ENCODE measurements around the gene SOX10.

SOX10 gene

GRCh38 chr22:38007330-38007902, 23.1 kb upstream of the SOX10 start:
- Histone ChIP-seq H3K14ac (ENCODE audit: low read length) (no peak overlapping the region), H3K79me2 (ENCODE audit: control insufficient read depth, insufficient read depth, low read length, poor library complexity) (no peaks in the 10 kb centered on the region), H2AFZ (ENCODE audit: insufficient read depth, low read length, poor library complexity) (no peak overlapping the region), H3K4me1 (ENCODE audit: control insufficient read depth in 1 of 2, insufficient read depth in 2 of 2, low read length in 2 of 2) (peaks cover 2 to 3% of the 10 kb centered on the region in 2 experiments), H4K12ac (ENCODE audit: low read depth, low read length) (no peak overlapping the region), H2BK12ac (ENCODE audit: low read length) (no peak overlapping the region), H3K27me3 (ENCODE audit: insufficient read depth, low read length) (no peaks in the 10 kb centered on the region), H3K9ac (ENCODE audit: low read length) (no peak overlapping the region), H3K4me2 (ENCODE audit: low read length) (no peak overlapping the region), H3K36me3 (ENCODE audit: control insufficient read depth in 1 of 2, insufficient read depth in 2 of 2, low read length in 2 of 2) (no peaks in the 10 kb centered on the region), H3K27ac (ENCODE audit: low read depth, low read length) (no peak overlapping the region), H3K18ac (ENCODE audit: low read length) (no peak overlapping the region), H2BK5ac (ENCODE audit: low read depth, low read length, poor library complexity) (no peak overlapping the region), H3K23ac (ENCODE audit: low read length) (no peak overlapping the region), H2BK120ac (ENCODE audit: insufficient read depth, low read length, poor library complexity) (no peak overlapping the region), H3K9me3 (ENCODE audit: insufficient read depth, low read depth, low read length) (no peaks in the 10 kb centered on the region), H3K79me1 (ENCODE audit: low read length) (no peaks in the 10 kb centered on the region), H3K4me3 (ENCODE audit: low read depth, low read length) (peak overlapping the region; percentile 27), H4K91ac (ENCODE audit: low read depth, low read length) (no peak overlapping the region), H2AK5ac (ENCODE audit: low read length) (no peak overlapping the region), H4K8ac (ENCODE audit: low read depth, low read length) (no peak overlapping the region), H3K4ac (ENCODE audit: low read depth, low read length) (no peak overlapping the region)
- WGBS (ENCODE audit: extremely low coverage, insufficient coverage, insufficient read length) = no CpG with 5 or more reads among the region's 13 CpGs
- DNase-seq = no peak

- no peak overlapping the region for H4K12ac ChIP-seq (ENCODE audit: low read depth, low read length)
- H3K23ac ChIP-seq (ENCODE audit: low read length) = no peak overlapping the region
- no peak overlapping the region for H3K4me3 ChIP-seq (ENCODE audit: low read depth, low read length)
- peaks cover 2 to 3% of the 10 kb centered on the region in 2 experiments for H3K4me1 ChIP-seq (ENCODE audit: control insufficient read depth in 1 of 2, insufficient read depth in 2 of 2, low read length in 2 of 2)
- no peak overlapping the region for H2AFZ ChIP-seq (ENCODE audit: insufficient read depth, low read length, poor library complexity)
- H3K79me1 ChIP-seq (ENCODE audit: low read length) = no peaks in the 10 kb centered on the region
- H3K4me2 ChIP-seq (ENCODE audit: low read length) = no peak overlapping the region
- WGBS (ENCODE audit: extremely low coverage, insufficient coverage, insufficient read length) = no CpG with 5 or more reads among the region's 3 CpGs
- no peak overlapping the region for H2BK12ac ChIP-seq (ENCODE audit: low read length)
- no peaks in the 10 kb centered on the region for H3K27me3 ChIP-seq (ENCODE audit: insufficient read depth, low read length)
- no peak overlapping the region for H3K14ac ChIP-seq (ENCODE audit: low read length)
- no peak overlapping the region for H3K9ac ChIP-seq (ENCODE audit: low read length)
- DNase-seq = no peak
- H4K8ac ChIP-seq (ENCODE audit: low read depth, low read length) = no peak overlapping the region
- no peak overlapping the region for H2BK5ac ChIP-seq (ENCODE audit: low read depth, low read length, poor library complexity)
- no peak overlapping the region for H4K91ac ChIP-seq (ENCODE audit: low read depth, low read length)
- H3K18ac ChIP-seq (ENCODE audit: low read length) = no peak overlapping the region
- H2BK120ac ChIP-seq (ENCODE audit: insufficient read depth, low read length, poor library complexity) = no peak overlapping the region
- no peaks in the 10 kb centered on the region for H3K79me2 ChIP-seq (ENCODE audit: control insufficient read depth, insufficient read depth, low read length, poor library complexity)
- no peak overlapping the region for H2AK5ac ChIP-seq (ENCODE audit: low read length)
- no peaks in the 10 kb centered on the region for H3K9me3 ChIP-seq (ENCODE audit: insufficient read depth, low read depth, low read length)
- no peaks in the 10 kb centered on the region for H3K36me3 ChIP-seq (ENCODE audit: control insufficient read depth in 1 of 2, insufficient read depth in 2 of 2, low read length in 2 of 2)
- no peak overlapping the region for H3K27ac ChIP-seq (ENCODE audit: low read depth, low read length)
- no peak overlapping the region for H3K4ac ChIP-seq (ENCODE audit: low read depth, low read length)
Observed at GRCh38 chr22:38006906-38007305, 22.6 kb upstream of the SOX10 start.

- no peak overlapping the region for H3K27ac ChIP-seq (ENCODE audit: low read depth, low read length)
- H3K4ac ChIP-seq (ENCODE audit: low read depth, low read length) = no peak overlapping the region
- H4K12ac ChIP-seq (ENCODE audit: low read depth, low read length) = no peak overlapping the region
- H3K27me3 ChIP-seq (ENCODE audit: insufficient read depth, low read length) = no peaks in the 10 kb centered on the region
- no peak overlapping the region for H3K18ac ChIP-seq (ENCODE audit: low read length)
- H4K8ac ChIP-seq (ENCODE audit: low read depth, low read length) = no peak overlapping the region
- H2BK120ac ChIP-seq (ENCODE audit: insufficient read depth, low read length, poor library complexity) = no peak overlapping the region
- no peaks in the 10 kb centered on the region for H3K79me2 ChIP-seq (ENCODE audit: control insufficient read depth, insufficient read depth, low read length, poor library complexity)
- no peak overlapping the region for H3K23ac ChIP-seq (ENCODE audit: low read length)
- no peaks in the 10 kb centered on the region for H3K9me3 ChIP-seq (ENCODE audit: insufficient read depth, low read depth, low read length)
- no peaks in the 10 kb centered on the region for H3K79me1 ChIP-seq (ENCODE audit: low read length)
- H3K14ac ChIP-seq (ENCODE audit: low read length) = no peak overlapping the region
- H3K4me3 ChIP-seq (ENCODE audit: low read depth, low read length) = no peak overlapping the region
- H4K91ac ChIP-seq (ENCODE audit: low read depth, low read length) = no peak overlapping the region
- peaks cover 2 to 3% of the 10 kb centered on the region in 2 experiments for H3K4me1 ChIP-seq (ENCODE audit: control insufficient read depth in 1 of 2, insufficient read depth in 2 of 2, low read length in 2 of 2)
- no peak overlapping the region for H2AK5ac ChIP-seq (ENCODE audit: low read length)
- no peaks in the 10 kb centered on the region for H3K36me3 ChIP-seq (ENCODE audit: control insufficient read depth in 1 of 2, insufficient read depth in 2 of 2, low read length in 2 of 2)
- no peak overlapping the region for H2BK5ac ChIP-seq (ENCODE audit: low read depth, low read length, poor library complexity)
- no peak overlapping the region for H3K9ac ChIP-seq (ENCODE audit: low read length)
- WGBS (ENCODE audit: extremely low coverage, insufficient coverage, insufficient read length) = no CpG with 5 or more reads among the region's 6 CpGs
- H2BK12ac ChIP-seq (ENCODE audit: low read length) = no peak overlapping the region
- H2AFZ ChIP-seq (ENCODE audit: insufficient read depth, low read length, poor library complexity) = no peak overlapping the region
- no peak for DNase-seq
- no peak overlapping the region for H3K4me2 ChIP-seq (ENCODE audit: low read length)
Observed at GRCh38 chr22:38005943-38006342, 21.6 kb upstream of the SOX10 start.

GRCh38 chr22:37999640-38000272, 15.4 kb upstream of the SOX10 start:
- Histone ChIP-seq H2BK12ac (ENCODE audit: low read length) (no peak overlapping the region), H3K4ac (ENCODE audit: low read depth, low read length) (no peak overlapping the region), H3K23ac (ENCODE audit: low read length) (no peak overlapping the region), H3K79me2 (ENCODE audit: control insufficient read depth, insufficient read depth, low read length, poor library complexity) (no peaks in the 10 kb centered on the region), H3K4me2 (ENCODE audit: low read length) (no peak overlapping the region), H3K14ac (ENCODE audit: low read length) (no peak overlapping the region), H4K91ac (ENCODE audit: low read depth, low read length) (no peak overlapping the region), H3K18ac (ENCODE audit: low read length) (no peak overlapping the region), H2AFZ (ENCODE audit: insufficient read depth, low read length, poor library complexity) (no peak overlapping the region), H3K36me3 (ENCODE audit: control insufficient read depth in 1 of 2, insufficient read depth in 2 of 2, low read length in 2 of 2) (no peaks in the 10 kb centered on the region), H3K4me3 (ENCODE audit: low read depth, low read length) (no peak overlapping the region), H3K79me1 (ENCODE audit: low read length) (no peaks in the 10 kb centered on the region), H3K9me3 (ENCODE audit: insufficient read depth, low read depth, low read length) (no peaks in the 10 kb centered on the region), H2AK5ac (ENCODE audit: low read length) (no peak overlapping the region), H3K9ac (ENCODE audit: low read length) (no peak overlapping the region), H3K27ac (ENCODE audit: low read depth, low read length) (no peak overlapping the region), H3K4me1 (ENCODE audit: control insufficient read depth in 1 of 2, insufficient read depth in 2 of 2, low read length in 2 of 2) (no peaks in the 10 kb centered on the region), H2BK120ac (ENCODE audit: insufficient read depth, low read length, poor library complexity) (no peak overlapping the region), H3K27me3 (ENCODE audit: insufficient read depth, low read length) (no peaks in the 10 kb centered on the region), H2BK5ac (ENCODE audit: low read depth, low read length, poor library complexity) (no peak overlapping the region), H4K8ac (ENCODE audit: low read depth, low read length) (no peak overlapping the region), H4K12ac (ENCODE audit: low read depth, low read length) (no peak overlapping the region)
- whole genome bisulfite sequencing (ENCODE audit: extremely low coverage, insufficient coverage, insufficient read length) = no CpG with 5 or more reads among the region's 16 CpGs
- peak; percentile 27 to 47 for DNase-seq

Measured in trophoblast cell (in vitro differentiated cells and primary cell).